OCI-LY7 (cell line): ENCODE results near the gene ANO2. TPM values are rescaled to one million over a fixed set of nuclear protein-coding genes. Genes with fewer than 3 reads are reported as not detected.

Experiments
- BruUV-seq: library from RNA; stranded (reverse); fragments of 400-500 nt; replicated peaks from 2 replicates; lab custom pipeline; 2021; lab: Mats Ljungman, UMichigan
- CTCF ChIA-PET: fragments of 300-600 bp; sonication (Branson Sonifier 250); formaldehyde crosslinking; loops from one replicate; lab custom pipeline; 2022; ENCODE audit warnings: antibody characterized with exemption; ENCODE audit not compliant: unreplicated experiment; lab: Charles Lee
- POLR2A ChIA-PET: fragments of 300-600 bp; sonication (Branson Sonifier 250); formaldehyde crosslinking; loops from one replicate; lab custom pipeline; 2022; ENCODE audit warnings: antibody characterized with exemption; lab: Charles Lee
- DNase-seq: peaks from one replicate; pipeline ENCODE4 v3.0.0-alpha.2; 2015; ENCODE audit warnings: low spot score
- H2AFZ ChIP-seq: fragments of 200-600 bp; sonication (generic), shearing (Covaris generic); 2 replicates; pipeline ENCODE4 v1.6.1; 2014; ENCODE audit warnings: mild to moderate bottlenecking, antibody characterized with exemption, low read length, moderate library complexity
- H3K27ac ChIP-seq: fragments of 200-600 bp; sonication (generic); 2 replicates; pipeline ENCODE4 v1.5.1; 2014; ENCODE audit warnings: mixed run types, low read depth, mild to moderate bottlenecking, moderate library complexity, low read length, inconsistent platforms; ENCODE audit not compliant: poor library complexity, severe bottlenecking
- H3K36me3 ChIP-seq: fragments of 200-600 bp; sonication (generic); 2 replicates; pipeline ENCODE4 v1.6.1; 2014; ENCODE audit warnings: mild to moderate bottlenecking, antibody characterized with exemption, low read length, moderate library complexity, mixed read lengths; ENCODE audit not compliant: insufficient read depth
- H3K4me1 ChIP-seq: fragments of 200-600 bp; sonication (generic); 2 replicates; pipeline ENCODE4 v1.5.1; 2014; ENCODE audit warnings: mild to moderate bottlenecking, low read length; ENCODE audit not compliant: insufficient read depth, poor library complexity, severe bottlenecking
- H3K4me2 ChIP-seq: fragments of 200-600 bp; sonication (generic); 2 replicates; pipeline ENCODE4 v1.6.1; 2014; ENCODE audit warnings: mild to moderate bottlenecking, low read length
- H3K4me3 ChIP-seq: fragments of 200-600 bp; sonication (generic); 2 replicates; pipeline ENCODE4 v1.5.1; 2014; ENCODE audit warnings: mild to moderate bottlenecking, low read depth, low read length; ENCODE audit not compliant: poor library complexity, severe bottlenecking
- H3K79me2 ChIP-seq: fragments of 200-600 bp; sonication (generic); 2 replicates; pipeline ENCODE4 v1.6.1; 2016; ENCODE audit warnings: low read depth, mild to moderate bottlenecking, low read length, moderate library complexity, mixed read lengths; ENCODE audit not compliant: insufficient read depth
- H3K9me2 ChIP-seq: fragments of 200-600 bp; sonication (generic); 2 replicates; pipeline ENCODE4 v1.6.1; 2016; ENCODE audit warnings: mild to moderate bottlenecking, low read length, mixed read lengths; ENCODE audit not compliant: insufficient read depth
- H3K9me3 ChIP-seq: fragments of 200-600 bp; sonication (generic); 2 replicates; pipeline ENCODE4 v1.6.1; 2014; ENCODE audit warnings: mild to moderate bottlenecking, mixed run types, low read length, mixed read lengths
- H4K20me1 ChIP-seq: fragments of 200-600 bp; sonication (generic); 2 replicates; pipeline ENCODE4 v1.6.1; 2014; ENCODE audit warnings: mild to moderate bottlenecking, antibody characterized with exemption, low read length, moderate library complexity, mixed read lengths; ENCODE audit not compliant: insufficient read depth
- CTCF ChIP-seq: fragments of 200-600 bp; sonication (generic); conservative IDR thresholded peaks from 2 replicates; pipeline ENCODE4 v1.5.1; 2014; ENCODE audit warnings: mild to moderate bottlenecking, antibody characterized with exemption, low read length, moderate library complexity, mixed read lengths
- EZH2phosphoT487 ChIP-seq: fragments of 200-600 bp; sonication (generic); IDR thresholded peaks from 2 replicates; pipeline ENCODE4 v1.6.1; 2018; ENCODE audit warnings: low read depth, borderline replicate concordance, mild to moderate bottlenecking, mixed run types, antibody characterized with exemption, low read length, moderate library complexity, mixed read lengths
- intact Hi-C: fragments of 100-400 bp; cut with micrococcal nuclease; formaldehyde crosslinking; loops from one replicate; pipeline ENCODE4 v1.10.0; 2022; ENCODE audit not compliant: unreplicated experiment
- total RNA-seq, 2 experiments: library from RNA; depleted of rRNA in 1 of 2; stranded (reverse); fragments of >200 nt in 1 of 2; shearing (Covaris generic) in 1 of 2; gene quantifications; 2 replicates each; pipeline ENCODE4 v1.2.3, GENCODE V29; 2014 to 2022

Gene ANO2
- total RNA-seq, 2 experiments from 2014 or later = not detected

GRCh38 chr12:5944053-5944452 lies 1.0 kb downstream of the ANO2 start:
- Histone ChIP-seq H3K4me1 (no peaks in the 10 kb centered on the region), H3K79me2 (no peaks in the 10 kb centered on the region), H3K27ac (no peak overlapping the region), H3K36me3 (no peaks in the 10 kb centered on the region), H4K20me1 (no peaks in the 10 kb centered on the region), H2AFZ (no peak overlapping the region), H3K4me2 (no peak overlapping the region), H3K9me2 (no peaks in the 10 kb centered on the region), H3K4me3 (no peak overlapping the region), H3K9me3 (no peaks in the 10 kb centered on the region)
- ChIA-PET CTCF (no interaction called here), POLR2A (no interaction called here)
- intact Hi-C loops = no loop called here
- DNase-seq = no peak
- TF ChIP-seq EZH2phosphoT487 = no peak
- TF ChIP-seq CTCF = no peak
- no TSS peak for BruUV-seq

- ChIA-PET POLR2A (no interaction called here), CTCF (no interaction called here)
- Histone ChIP-seq H3K4me3 (no peak overlapping the region), H3K4me1 (no peaks in the 10 kb centered on the region), H3K79me2 (no peaks in the 10 kb centered on the region), H3K36me3 (no peaks in the 10 kb centered on the region), H4K20me1 (no peaks in the 10 kb centered on the region), H3K9me3 (no peaks in the 10 kb centered on the region), H2AFZ (no peak overlapping the region), H3K9me2 (no peaks in the 10 kb centered on the region), H3K27ac (no peak overlapping the region), H3K4me2 (no peak overlapping the region)
- no peak for DNase-seq
- TF ChIP-seq CTCF = no peak
- TF ChIP-seq EZH2phosphoT487 = no peak
- intact Hi-C loops = no loop called here
- no TSS peak for BruUV-seq
Observed at GRCh38 chr12:5941907-5942306, 3.2 kb downstream of the ANO2 start.

- TF ChIP-seq CTCF (no peak), EZH2phosphoT487 (no peak)
- H3K27ac ChIP-seq = no peak overlapping the region
- ChIA-PET CTCF (no interaction called here), POLR2A (no interaction called here)
- intact Hi-C loops = no loop called here
- H3K4me3 ChIP-seq = no peak overlapping the region
- no peak for DNase-seq
- BruUV-seq = no TSS peak
- H3K9me3 ChIP-seq = no peaks in the 10 kb centered on the region
- no peaks in the 10 kb centered on the region for H3K9me2 ChIP-seq
- H3K4me1 ChIP-seq = no peaks in the 10 kb centered on the region
- no peaks in the 10 kb centered on the region for H4K20me1 ChIP-seq
- no peaks in the 10 kb centered on the region for H3K36me3 ChIP-seq
- H3K79me2 ChIP-seq = no peaks in the 10 kb centered on the region
- H2AFZ ChIP-seq = no peak overlapping the region
- H3K4me2 ChIP-seq = no peak overlapping the region
Observed at GRCh38 chr12:5927732-5928516, 17.1 kb downstream of the ANO2 start.
